GM10248 (cell line): Measurements from ENCODE around the gene EEFSEC.

ENCODE experiments used
- CTCF ChIA-PET: fragments of 300-600 bp; sonication (Branson Sonifier 250); formaldehyde crosslinking; extraction: SDS; loops from one replicate; lab custom pipeline; 2021; ENCODE audit warnings: antibody characterized with exemption; lab: Yijun Ruan, JAX
- POLR2A ChIA-PET: fragments of 350-650 bp; sonication (Branson Sonifier 250); formaldehyde crosslinking; extraction: SDS; loops from one replicate; lab custom pipeline; 2020; ENCODE audit warnings: antibody characterized with exemption; lab: Yijun Ruan, JAX
- DNase-seq: peaks from one replicate; pipeline ENCODE4 v3.0.0; 2012; ENCODE audit errors: extremely low spot score
- CTCF ChIP-seq: IDR thresholded peaks from 2 replicates; pipeline ENCODE4 v1.5.1; 2012; ENCODE audit warnings: mild to moderate bottlenecking, low read depth; ENCODE audit errors: extremely low read depth, missing control alignments, control extremely low read depth

Gene EEFSEC

GRCh38 chr3:128448491-128448890 is 295.2 kb downstream of the EEFSEC start:
- no peak for DNase-seq
- no peak for TF ChIP-seq CTCF
- POLR2A ChIA-PET = no interaction called here
- CTCF ChIA-PET = no interaction called here

- TF ChIP-seq CTCF = no peak
- ChIA-PET CTCF (interaction anchor here (1.1 kb wide), 1 partner anchor 10 kb away, joined by 3 read pairs; no protein-coding TSS in a partner anchor), POLR2A (no interaction called here)
- DNase-seq = no peak
Measured at GRCh38 chr3:128449111-128449638, 295.9 kb downstream of the EEFSEC start.

- ChIA-PET CTCF (interaction anchor here (2.9 kb wide), 1 partner anchor 26 kb away, joined by 7 read pairs; no protein-coding TSS in a partner anchor), POLR2A (no interaction called here)
- no peak for TF ChIP-seq CTCF
- no peak for DNase-seq
Measured at GRCh38 chr3:128452120-128452519, 298.8 kb downstream of the EEFSEC start.

GRCh38 chr3:128452678-128453275 is 299.5 kb downstream of the EEFSEC start:
- POLR2A ChIA-PET = no interaction called here
- TF ChIP-seq CTCF = no peak
- no peak for DNase-seq
- CTCF ChIA-PET = interaction anchor here (2.9 kb wide), 1 partner anchor 26 kb away, joined by 7 read pairs; no protein-coding TSS in a partner anchor

- POLR2A ChIA-PET = no interaction called here
- no peak for DNase-seq
- no peak for TF ChIP-seq CTCF
- CTCF ChIA-PET = no interaction called here
Measured at GRCh38 chr3:128453501-128454309, 300.4 kb downstream of the EEFSEC start.

- CTCF ChIA-PET = no interaction called here
- TF ChIP-seq CTCF = no peak
- no peak for DNase-seq
- POLR2A ChIA-PET = no interaction called here
Measured at GRCh38 chr3:128454310-128454618, 301.0 kb downstream of the EEFSEC start.
